Activated effector memory CD4-positive, alpha-beta T cell treated with Interleukin-2 at 50 U/mL for 16 hours (primary cell): Measurements from ENCODE around the gene ITM2C.

Experiments used
- DNase-seq: peaks from one replicate; pipeline ENCODE4 v3.0.0-alpha.2; 2020

Gene ITM2C

DNA sequence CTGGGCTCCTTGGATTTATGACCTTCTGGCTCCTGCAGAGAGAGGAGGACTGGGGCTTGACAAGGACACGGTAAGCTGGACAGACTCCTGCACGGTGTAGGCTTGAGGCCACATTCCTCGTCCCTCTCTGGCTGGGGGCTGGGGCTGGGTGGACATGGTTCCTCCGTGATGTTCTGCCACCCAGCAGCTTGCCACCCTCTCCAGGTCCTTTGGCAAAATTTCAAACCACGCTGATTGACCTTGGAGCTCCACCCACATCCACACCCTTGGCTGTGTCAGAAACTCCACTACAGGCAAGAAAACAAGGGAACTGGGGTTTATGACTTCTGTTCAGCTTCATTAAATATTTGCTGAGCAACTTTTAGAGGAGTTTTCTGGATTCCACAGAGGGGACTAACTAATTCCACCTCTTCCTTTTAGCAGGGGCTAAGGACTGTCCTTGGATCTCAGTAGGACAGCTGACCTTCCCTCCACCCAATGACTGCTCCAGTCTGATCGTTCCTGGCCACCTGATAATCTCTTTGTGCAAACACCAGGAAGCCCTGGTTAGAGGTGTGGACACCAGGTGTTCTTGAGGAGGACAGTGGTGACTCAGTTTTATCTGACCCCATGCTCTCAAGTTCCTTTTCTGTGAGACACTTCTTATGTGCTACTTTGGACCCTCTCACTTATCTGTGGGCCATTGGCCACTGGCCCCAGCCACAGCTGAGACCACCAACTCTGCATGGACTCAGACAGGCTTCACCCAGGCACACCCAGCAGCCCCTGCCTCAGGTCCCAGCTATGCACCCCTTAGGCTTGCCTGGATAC lies 31.0 kb downstream of the ITM2C start:
- DNase-seq: no peak

DNA sequence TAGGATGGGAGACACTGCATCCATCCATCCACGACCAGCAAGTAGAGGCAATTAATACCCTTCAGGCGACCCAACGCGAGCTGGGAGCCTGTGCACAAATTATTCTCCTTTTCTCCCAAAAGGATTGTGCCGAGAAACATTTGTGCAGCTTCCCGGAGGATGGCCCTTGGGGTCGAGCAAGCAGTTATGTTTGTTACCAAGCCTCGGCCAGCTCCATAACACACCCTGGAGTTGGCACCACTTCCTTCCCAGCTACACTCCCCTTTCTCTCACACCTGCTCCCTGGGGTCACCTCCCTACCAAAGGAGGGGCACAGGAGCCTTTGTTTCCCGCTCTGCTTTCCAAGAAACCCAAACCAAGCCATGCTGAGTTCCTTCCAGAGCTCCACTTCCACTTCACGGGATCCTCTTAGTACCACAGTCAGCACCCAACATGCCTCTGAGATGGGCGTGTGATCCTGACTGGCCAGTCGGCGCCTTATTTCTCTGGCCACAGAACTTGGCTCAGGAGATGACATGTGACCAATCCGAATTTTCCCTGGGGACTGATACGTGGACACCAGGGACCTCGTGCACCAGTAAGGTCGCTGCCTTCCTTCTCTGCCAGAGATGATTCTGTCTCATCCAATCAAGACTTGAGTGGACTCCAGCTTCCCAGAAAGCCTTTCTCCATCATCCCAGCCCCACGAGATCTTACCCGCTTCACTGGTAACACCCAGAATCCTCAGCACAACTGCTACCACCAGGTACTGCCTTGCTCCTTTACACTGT lies 31.8 kb downstream of the ITM2C start:
- no peak for DNase-seq

DNA sequence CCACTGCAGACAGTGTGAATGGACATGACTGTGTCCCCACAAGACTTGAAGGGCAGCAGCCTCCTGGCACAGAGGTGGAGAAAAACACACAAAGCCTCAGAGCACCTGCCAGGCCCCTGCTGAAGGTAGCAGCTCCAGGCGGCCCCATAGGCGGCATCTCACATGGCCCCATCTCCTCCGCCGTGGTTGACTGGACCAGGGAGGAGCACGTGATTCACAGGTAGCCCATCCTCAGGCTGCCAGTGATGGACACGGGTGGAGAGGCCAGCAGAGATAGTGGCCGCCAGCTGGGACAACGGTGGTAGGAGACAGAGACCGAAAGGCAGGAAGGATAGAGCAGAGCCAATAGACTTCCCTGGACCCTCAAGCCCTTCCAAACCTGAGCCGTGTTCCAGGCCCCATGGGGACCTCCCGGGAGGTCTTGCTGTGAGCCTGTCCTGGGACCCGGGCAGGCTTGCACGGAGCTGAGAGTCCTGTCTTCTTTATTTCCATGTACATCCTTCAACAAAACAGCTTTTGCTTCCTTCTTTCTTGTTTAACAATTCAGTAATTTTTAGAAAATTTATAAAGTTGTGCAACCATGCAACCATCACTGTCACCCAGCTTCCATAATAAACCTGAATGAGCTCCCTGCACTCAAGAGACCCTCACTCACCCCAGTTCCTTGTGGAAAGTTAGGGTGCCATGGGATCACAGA lies 33.4 kb downstream of the ITM2C start:
- no peak for DNase-seq

DNA sequence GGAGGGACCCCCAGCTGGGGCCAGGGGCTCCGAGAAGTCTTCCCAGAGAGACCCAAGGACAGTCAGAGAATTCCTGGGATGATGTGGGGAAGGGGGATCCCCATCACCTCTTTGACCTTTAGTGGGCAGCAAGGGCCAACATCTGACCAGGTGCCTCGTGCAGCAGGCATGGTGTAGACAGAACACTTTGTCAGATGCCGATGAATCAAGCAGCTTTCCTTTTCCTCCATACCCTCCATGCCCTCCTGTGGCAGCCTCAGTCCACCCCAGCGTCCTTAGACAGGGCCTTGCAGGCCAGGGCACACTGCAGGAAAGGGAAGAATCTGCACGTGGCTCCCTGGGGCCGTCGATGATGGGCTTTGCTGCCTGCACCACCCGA lies 34.0 kb downstream of the ITM2C start:
- no peak for DNase-seq

DNA sequence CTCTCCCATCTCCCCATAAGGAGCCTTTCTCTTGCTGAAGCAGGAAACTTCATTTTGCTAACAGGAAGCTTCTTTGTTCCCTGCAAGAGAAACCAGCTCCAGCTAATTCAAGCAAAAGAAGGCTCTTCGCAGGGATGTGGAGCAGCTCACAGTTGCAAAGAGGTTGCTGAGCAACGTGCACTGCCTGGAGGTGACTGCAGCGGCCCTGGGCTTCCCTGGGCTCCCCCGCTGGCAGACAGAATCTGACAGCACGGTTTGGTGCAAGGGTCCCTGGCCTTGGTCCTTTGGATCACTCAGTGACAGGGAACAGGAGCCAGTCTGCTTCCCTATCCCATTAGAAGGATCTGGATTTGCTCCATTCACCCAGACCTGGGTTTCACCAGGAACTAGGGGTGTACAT lies 34.5 kb downstream of the ITM2C start:
- DNase-seq: no peak

DNA sequence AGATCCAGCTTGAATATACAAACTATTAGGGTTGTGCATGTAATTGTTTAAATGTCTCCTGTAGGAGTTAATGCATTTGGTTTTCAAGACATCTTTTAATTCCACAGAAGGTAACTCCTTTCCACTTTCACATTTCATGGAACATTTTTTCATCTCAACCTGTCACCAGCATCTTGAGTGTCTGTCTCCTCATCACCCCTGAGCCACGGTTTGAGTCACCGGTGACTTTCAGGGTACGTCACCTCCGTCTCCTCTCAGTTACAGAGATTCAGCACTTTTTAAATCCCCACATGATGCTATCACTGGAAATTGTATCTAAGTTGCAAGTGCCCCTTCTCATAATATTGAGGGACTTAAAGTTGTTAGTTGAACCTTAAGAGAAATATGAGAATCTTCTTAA lies 35.0 kb downstream of the ITM2C start:
- DNase-seq: no peak

DNA sequence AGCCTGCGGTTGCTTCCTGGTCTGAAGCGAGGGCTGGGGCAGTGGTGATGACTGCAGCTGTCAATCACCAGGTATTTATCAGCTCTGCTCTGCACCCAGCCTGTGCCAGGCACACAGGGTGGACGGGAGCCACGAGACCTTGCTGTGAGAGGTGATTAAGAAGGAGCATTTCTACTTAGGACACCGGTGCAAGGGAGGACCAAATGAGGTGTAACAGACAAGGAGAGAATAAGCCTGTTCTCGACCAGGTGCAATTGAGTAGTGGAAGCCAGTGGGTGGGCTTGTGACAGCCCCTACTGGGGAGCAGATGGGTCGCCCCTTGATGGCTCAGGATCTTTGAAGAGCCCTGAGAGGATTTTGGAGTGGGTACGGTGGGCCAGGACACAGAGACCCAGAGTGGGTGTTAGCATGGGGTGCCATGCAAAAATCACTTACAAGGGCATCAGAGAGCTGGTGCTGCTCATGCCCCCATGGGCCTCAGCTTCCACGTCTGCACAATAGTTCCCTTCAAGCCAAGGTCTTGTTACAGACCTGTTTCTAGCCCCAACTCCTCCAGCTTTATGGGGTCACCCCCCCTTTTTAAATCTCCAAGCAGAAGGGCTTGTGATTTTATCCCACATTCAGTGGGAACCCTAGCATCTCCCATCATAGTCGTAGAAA lies 35.7 kb downstream of the ITM2C start:
- no peak for DNase-seq

DNA sequence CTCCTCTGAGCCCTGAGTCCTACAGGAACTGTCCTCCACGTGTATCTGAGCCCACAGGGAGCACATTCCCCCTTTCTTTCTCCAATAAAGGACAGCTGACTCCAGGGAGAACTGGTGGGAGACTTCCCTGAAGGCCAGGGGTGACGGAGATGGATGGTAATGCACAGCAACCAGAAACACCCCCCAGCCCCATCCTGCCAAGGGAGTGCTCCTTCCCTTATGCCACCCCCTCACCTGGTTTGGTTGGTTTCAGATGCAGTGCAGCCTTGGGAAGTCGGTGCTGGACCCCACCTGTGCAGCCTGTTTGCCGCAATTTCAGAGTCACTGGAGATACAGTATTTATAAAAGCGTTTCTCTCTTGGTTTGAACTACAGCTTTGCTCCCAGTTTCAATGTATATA lies 36.3 kb downstream of the ITM2C start:
- DNase-seq: no peak

DNA sequence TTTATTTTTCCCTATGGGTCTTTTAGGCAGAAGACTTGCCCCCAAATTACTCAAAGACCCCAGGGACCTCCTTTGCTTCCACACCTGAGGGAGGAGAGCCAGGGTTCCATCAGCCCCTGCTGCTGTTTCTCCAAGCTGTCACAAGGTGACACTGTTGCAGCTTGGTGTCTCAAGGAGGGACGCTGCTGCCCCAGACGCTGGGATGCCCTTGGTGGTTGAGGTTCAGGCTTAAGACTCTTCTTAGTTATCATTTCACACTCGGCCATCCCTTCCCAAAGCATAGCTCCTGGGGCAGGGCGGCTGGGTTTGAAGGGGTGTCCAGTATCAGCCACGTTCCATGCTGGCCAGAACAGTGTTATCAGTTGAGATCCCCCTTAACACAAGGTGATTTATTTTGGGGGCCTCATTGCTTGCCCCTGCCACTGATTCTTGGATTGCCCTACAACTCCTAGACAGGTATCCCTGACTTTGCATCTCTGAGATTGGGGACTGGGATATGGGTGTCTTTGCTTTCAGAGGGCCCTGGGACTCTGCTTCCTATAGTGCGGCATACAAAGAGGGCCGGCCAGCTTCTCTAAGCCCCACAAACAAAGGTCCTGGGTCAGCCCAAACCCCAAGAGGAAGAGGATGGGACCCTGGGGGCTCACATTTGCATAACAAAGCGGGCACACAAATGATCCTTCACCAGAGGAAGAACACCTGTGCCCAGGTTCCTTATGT lies 37.6 kb downstream of the ITM2C start:
- peak; percentile 23 for DNase-seq

DNA sequence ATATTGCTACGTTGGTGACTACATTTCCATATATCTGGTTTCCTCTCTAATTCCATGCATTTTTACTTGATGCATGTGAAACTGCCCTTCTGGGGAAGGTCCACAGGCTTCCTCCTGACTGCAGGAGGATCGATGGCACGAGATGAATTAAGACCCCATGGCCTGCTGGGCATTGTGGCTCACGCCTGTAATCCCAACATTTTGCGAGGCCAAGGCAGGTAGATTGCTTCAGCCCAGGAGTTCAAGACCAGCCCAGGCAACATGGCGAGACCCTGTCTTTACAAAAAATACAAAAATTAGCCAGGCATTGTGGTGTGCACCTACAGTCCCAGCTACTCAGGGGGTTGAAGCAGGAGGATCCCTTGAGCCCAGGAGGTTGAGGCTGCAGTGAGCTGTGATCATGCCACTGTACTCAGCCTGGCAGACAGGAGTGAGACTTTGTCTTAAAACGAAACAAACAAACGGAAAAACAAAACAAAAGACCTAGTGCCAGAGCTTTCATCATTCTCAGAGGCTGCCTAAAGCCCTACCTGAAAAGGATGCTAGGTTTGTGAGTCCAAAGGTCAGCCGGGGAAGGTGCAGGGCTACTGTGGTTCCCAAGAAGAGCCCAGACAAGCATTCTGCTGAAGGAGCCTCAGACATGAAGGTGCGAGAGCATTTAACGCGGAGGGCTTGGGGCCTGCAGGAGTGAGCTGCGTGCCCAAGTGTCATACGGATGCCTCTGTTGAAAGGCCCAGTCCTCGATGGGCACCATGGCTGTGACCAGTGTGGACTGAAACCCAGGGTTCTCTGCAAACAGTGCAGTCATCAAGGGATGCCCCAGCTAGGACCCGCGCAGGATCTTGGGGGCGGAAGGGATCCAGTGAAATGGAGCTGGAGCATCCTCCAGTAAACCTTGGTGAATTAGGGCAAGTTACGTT lies 38.7 kb downstream of the ITM2C start:
- DNase-seq: no peak

DNA sequence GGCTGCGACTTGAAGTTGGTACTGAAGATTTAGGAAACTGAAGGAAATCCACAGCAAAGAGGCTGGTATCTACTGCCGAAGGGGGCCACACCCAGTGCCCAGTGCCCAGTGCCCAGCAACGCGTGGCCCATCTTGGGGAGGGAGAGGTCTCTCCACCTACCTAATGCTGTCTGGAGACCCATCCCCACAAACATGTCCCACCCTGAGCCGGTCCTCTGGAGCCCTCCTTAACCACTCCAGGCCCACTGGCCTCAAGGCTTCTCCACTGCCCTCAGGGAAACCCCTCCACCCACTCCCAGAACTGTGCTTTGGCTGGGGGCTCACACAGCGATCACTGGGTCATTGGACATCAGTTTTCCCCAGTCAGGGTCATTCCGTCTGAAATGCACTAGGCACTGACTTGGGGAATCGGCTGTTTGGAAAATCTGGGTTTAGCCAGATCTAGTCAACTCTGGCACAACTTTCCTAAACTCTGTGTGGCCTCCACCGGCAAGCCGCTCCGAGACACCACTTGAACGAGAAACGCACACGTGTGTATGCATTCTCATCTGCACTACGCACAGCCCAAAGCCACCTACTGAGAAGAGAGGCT lies 40.2 kb downstream of the ITM2C start:
- DNase-seq: no peak

DNA sequence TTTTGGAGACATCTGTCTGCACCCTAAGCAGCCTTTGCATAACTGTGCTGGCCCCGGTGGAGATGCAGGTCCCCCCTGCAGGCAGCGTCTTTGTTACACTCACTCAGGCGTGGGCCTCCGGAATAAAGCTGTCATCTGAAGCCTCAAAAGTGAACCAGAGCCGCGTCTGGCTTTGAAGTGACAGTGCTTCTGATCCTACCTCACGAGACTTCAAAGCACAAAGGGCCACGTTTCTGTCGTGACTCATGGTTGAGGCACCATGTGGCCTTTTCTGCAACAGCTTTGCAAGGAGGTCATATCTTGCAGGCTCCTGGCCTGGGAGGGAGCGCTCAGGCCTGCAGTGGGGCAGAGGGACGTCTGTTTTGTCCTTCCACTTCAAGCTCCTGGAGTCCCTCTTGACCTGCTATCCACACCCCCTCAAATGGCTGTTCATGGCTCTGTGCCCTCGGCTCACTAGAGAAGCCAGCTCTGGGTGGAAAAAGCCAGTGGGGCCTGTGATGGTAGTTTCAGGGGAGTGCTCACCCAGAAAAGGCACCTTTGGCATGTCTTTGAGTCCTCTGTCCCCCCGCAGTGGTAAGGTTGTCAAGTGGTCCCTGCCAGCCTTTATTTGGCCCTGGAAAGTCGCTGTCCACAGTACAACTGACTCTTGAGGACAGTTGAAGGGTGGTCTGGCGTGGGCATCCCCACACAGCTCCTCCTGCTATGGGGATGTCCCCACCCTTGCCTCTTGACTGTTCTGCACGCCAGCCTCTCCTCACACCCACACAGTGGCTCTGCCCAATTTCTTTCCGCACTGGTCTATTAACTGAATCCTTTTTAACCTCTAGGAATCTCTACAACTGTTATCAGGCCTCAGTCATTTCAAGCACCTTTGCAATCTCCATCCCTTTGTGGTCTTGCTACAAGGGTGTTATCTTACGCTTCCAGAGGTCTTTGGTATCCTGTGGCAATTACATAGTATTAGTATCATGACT lies 41.0 kb downstream of the ITM2C start:
- DNase-seq: peak; percentile 51

DNA sequence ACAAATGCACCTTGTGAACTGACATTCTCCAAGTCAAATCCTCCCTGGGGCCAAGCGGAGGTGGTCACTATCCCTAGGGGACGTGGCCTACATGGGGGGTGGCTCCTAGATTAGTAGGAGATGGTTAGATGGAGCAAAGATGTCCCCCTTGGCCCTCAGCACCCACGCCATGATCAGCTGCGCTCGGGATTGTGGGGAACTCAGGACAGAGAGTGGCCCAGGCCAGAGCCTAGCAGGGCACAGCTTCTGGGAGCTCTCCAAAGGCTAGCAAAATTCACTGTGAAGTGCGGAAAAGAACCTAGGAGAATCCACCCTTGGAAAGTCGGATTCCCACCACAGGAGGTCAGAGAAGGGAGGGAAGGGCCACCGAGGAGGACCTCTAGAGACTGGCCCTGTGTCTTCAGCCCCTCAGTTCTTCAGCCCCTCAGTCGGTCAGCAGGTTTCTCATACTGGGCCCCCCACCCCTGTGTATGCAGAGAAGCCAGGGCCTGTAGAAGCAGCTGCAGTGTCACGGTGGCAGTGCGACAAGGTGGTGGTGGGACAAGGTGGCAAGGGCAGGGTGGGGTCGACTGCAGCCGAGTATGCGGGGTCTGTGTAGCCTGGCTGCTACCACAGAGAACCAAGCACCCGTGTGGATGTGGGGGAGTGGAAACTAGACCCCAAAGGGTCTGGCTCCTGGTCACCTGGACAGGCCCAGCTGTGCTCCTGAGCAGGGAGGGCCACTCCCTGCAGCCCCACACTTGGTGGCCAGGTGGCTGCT lies 41.9 kb downstream of the ITM2C start:
- no peak for DNase-seq

DNA sequence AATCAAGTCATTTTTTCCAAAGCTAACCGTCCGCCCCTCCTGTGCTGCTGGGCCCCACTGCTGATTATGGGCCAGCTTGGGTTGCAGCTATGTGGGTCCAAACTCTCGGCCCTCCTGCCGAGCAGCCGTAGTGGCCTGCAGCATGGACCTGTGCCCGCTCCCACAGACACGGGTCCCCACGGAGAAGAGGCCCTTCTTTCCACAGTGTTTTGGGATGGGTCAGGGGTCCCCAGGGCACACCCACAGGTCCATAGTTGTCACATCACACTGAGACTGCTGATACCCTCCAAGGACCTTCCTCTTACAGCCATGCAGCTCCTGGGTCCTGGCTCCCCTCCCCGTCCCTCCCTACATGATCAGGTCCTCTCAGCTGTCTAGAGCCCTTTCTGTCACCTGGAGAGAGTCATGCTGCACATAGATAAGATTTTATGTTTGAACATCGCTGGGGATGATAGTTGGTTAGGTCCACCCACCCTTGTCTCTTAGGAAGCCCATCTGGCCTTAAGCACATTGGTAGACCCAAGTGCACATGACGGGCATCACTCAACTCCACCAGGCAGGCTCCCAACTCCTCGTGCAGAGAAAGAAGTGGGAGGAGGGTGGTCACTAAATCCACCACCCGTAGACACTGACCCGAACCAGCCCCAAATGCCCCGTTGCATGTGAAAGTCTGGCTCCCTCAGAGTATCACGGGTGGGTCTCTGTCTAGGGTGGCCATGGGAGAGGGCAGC lies 42.8 kb downstream of the ITM2C start:
- no peak for DNase-seq

DNA sequence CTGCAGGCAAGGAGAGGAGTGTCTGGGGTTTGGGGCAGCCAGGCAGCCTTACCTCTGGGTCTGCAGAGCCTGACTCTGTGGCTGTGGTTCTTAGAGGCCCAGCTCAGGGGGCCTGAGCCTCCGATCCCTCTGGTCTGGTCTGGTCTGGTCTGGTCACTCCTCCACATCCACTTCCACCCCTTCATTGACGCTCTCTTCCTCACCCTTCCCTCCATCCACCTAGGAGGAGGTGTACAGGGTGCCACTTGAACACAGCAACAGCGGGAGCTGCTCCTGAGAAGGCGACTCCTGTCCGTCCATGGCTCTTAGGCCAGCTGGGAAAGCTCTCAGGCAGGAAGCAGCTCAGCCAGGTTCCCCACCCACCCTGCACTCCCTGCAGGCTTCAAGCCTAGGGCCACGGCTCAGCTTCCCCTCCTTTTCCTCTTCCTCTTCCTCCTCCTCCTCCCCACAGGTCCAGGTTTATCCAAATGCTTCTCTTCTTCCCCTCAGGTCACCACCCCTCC lies 43.4 kb downstream of the ITM2C start:
- DNase-seq: no peak

DNA sequence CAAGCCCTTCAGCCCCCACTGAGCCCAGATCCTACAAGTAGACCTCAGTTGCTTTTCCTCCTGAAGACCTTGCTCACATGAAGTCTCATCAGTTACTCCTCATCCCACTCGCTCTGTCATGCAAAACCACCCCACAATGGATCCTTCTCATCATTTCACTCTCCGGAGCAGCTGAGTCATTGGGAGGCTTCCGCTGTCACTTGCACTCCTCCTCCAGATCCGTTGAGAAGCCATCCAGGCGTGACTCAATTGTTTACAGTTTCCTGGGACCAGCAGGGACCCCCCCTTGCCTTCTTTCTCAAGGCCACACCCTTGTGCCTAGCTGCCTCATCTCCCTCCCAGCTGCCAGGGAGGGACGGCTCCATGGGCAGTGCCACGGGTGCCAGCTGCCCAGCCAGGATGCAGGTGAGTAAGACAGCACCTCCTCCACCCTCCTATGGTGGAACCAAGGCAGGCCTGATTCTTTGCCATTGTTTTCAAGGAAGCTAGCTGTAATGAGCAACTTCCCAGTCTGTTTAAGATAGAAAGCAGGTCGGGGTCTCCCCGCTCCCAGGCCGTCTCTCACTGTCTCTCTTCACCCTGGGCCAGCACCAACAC lies 44.0 kb downstream of the ITM2C start:
- DNase-seq: no peak

DNA sequence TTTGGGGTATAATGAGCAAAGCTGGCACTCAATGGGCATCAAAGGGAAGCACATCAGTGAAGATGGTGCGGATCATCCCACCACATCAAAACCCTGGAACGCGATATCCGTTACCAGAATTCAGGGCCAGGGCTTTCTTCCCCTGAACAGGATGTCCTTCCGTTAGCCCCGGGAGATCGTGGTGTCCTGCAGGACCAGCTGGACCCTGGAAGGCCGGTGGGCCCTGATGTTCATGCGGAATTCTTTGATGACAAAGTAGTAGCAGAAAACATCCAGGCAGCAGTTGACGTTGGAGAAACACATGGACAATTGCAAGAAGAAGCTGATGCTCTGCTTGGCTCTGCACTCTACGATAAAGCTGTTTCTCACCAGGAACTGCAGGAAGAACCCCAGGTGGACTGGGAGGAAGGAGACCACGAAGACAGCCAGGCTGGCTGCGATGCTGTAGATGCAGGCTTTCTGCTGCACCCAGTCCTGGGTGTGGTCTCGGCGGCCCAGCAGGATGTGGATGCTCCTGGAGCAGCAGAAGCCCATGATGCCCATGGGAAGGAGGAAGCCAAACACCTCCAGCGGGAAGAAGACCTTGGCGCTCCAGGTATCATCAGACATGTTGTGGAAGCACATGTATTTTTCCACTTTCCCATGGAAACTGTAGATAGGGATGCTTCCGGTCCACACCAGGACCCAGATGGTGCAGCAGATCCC lies 45.3 kb downstream of the ITM2C start:
- no peak for DNase-seq
